Right lobe of liver (tissue), 4 donors: ENCODE results near the gene ZFP64.

Experiments used
- POLR2A ChIP-seq: fragments of 450-650 bp; IDR thresholded peaks from one replicate; pipeline ENCODE4 v1.6.1; 2017; ENCODE audit warnings: antibody characterized with exemption, mild to moderate bottlenecking
- TF ChIP-seq, protein P1 (sequence below), 4 donors: fragments of 200-600 bp in 3 of 4; fragments of 450-650 bp in 1 of 4; IDR thresholded peaks; one replicate each; pipeline versions ENCODE4 v1.5.1 to v1.8.0; 2016 to 2022; ENCODE audit warnings: antibody characterized with exemption in 4 of 4, mild to moderate bottlenecking in 2 of 4
- donor health status: DM: no; HTN: no; CAD: no.
- donor health status: DM: no; HTN: no; CAD: no.
- donor health status: DM: no; HTN: yes; CAD: no.

DNA sequence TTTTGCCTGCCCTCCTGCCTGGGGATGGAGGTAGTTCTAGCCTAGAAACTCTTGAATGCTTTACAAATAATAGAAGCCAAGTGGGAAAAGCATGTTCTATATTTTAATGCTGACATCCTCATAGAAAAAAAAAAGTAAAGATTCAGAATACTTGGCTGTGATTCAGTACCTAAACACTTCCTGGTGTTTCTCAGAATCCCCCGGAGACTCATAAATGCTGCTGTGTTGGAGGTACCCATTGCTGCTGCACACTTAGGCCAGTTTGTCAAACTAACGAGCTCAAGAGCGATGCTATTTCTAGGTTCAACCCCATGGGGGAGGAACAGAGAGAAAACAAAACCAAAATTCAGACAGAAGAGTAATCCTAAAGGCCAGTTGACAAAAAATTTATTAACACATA lies 38.8 kb upstream of the ZFP64 start:
- TF ChIP-seq, protein P1, sequence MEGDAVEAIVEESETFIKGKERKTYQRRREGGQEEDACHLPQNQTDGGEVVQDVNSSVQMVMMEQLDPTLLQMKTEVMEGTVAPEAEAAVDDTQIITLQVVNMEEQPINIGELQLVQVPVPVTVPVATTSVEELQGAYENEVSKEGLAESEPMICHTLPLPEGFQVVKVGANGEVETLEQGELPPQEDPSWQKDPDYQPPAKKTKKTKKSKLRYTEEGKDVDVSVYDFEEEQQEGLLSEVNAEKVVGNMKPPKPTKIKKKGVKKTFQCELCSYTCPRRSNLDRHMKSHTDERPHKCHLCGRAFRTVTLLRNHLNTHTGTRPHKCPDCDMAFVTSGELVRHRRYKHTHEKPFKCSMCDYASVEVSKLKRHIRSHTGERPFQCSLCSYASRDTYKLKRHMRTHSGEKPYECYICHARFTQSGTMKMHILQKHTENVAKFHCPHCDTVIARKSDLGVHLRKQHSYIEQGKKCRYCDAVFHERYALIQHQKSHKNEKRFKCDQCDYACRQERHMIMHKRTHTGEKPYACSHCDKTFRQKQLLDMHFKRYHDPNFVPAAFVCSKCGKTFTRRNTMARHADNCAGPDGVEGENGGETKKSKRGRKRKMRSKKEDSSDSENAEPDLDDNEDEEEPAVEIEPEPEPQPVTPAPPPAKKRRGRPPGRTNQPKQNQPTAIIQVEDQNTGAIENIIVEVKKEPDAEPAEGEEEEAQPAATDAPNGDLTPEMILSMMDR (IDR thresholded peaks at IDR 0.05) = no peak
- no peak for TF ChIP-seq POLR2A
